IMR-90 (cell line): Measurements from ENCODE around the gene RPUSD1. TPM values are rescaled to one million over a fixed set of nuclear protein-coding genes. Genes with fewer than 3 reads are reported as not detected.

Experiments used
- ATAC-seq: fragments of 200-7000 bp; cut with Tn5 transposase; 2 replicates; pipeline ENCODE4 v1.9.1; 2020; ENCODE audit warnings: low read depth, mild to moderate bottlenecking, moderate library complexity
- BruUV-seq: library from RNA; stranded (reverse); fragments of 400-500 nt; replicated peaks from 2 replicates; lab custom pipeline; 2021; lab: Mats Ljungman, UMichigan
- CTCF ChIA-PET: fragments of 300-600 bp; formaldehyde crosslinking; extraction: SDS; loops from one replicate; lab custom pipeline; 2021; ENCODE audit warnings: antibody characterized with exemption; lab: Yijun Ruan, JAX
- POLR2A ChIA-PET: fragments of 300-600 bp; sonication (Branson Sonifier 250); formaldehyde crosslinking; loops from one replicate; lab custom pipeline; 2022; ENCODE audit warnings: antibody characterized with exemption; ENCODE audit not compliant: unreplicated experiment; lab: Charles Lee
- DNase-seq: peaks from one replicate; pipeline ENCODE4 v3.0.0; 2013
- H2AFZ ChIP-seq: replicated peaks from 2 replicates; pipeline ENCODE3; 2013; ENCODE audit warnings: low read length, mild to moderate bottlenecking; ENCODE audit not compliant: poor library complexity
- H2AK5ac ChIP-seq: 2 replicates; pipeline ENCODE4 v1.6.1; 2013; ENCODE audit warnings: low read depth, low read length, inconsistent platforms
- H2AK9ac ChIP-seq: replicated peaks from 2 replicates; pipeline ENCODE3; 2013; ENCODE audit warnings: mild to moderate bottlenecking, low read depth, low read length, moderate library complexity; ENCODE audit not compliant: poor library complexity
- H2BK120ac ChIP-seq: 2 replicates; pipeline ENCODE4 v1.6.1; 2013; ENCODE audit warnings: low read depth, low read length, inconsistent platforms
- H2BK15ac ChIP-seq: 3 replicates; pipeline ENCODE4 v1.6.1; 2013; ENCODE audit warnings: low read depth, low read length, inconsistent platforms
- H2BK20ac ChIP-seq: 2 replicates; pipeline ENCODE4 v1.6.1; 2013; ENCODE audit warnings: low read depth, mild to moderate bottlenecking, inconsistent platforms, low read length, moderate library complexity
- H2BK5ac ChIP-seq: 2 replicates; pipeline ENCODE4 v1.6.1; 2013; ENCODE audit warnings: mild to moderate bottlenecking, low read depth, low read length, inconsistent platforms; ENCODE audit not compliant: poor library complexity, severe bottlenecking
- H3K14ac ChIP-seq: replicated peaks from 2 replicates; pipeline ENCODE4 v1.6.1; 2013; ENCODE audit warnings: low read depth, low read length, inconsistent platforms
- H3K18ac ChIP-seq: 2 replicates; pipeline ENCODE4 v1.6.1; 2013; ENCODE audit warnings: low read depth, low read length, control low read depth
- H3K23ac ChIP-seq: 2 replicates; pipeline ENCODE4 v1.6.1; 2013; ENCODE audit warnings: low read depth, low read length, inconsistent platforms
- H3K27ac ChIP-seq: 2 replicates; pipeline ENCODE4 v1.5.1; 2013; ENCODE audit warnings: mild to moderate bottlenecking, control low read depth, low read length; ENCODE audit not compliant: insufficient read depth
- H3K27me3 ChIP-seq: 2 replicates; pipeline ENCODE4 v1.6.1; 2013; ENCODE audit warnings: low read length; ENCODE audit not compliant: control insufficient read depth, insufficient read depth
- H3K36me3 ChIP-seq: 2 replicates; pipeline ENCODE4 v1.6.1; 2013; ENCODE audit warnings: low read length, mixed read lengths; ENCODE audit not compliant: control insufficient read depth, insufficient read depth
- H3K4ac ChIP-seq: 2 replicates; pipeline ENCODE4 v1.6.1; 2013; ENCODE audit warnings: low read depth, low read length, inconsistent platforms
- H3K4me1 ChIP-seq: 2 replicates; pipeline ENCODE4 v1.6.1; 2013; ENCODE audit warnings: low read length, mixed read lengths; ENCODE audit not compliant: control insufficient read depth, insufficient read depth
- H3K4me2 ChIP-seq: 2 replicates; pipeline ENCODE4 v1.6.1; 2013; ENCODE audit warnings: low read depth, mild to moderate bottlenecking, control low read depth, low read length, moderate library complexity
- H3K4me3 ChIP-seq: 2 replicates; pipeline ENCODE4 v1.5.1; 2013; ENCODE audit warnings: low read depth, mild to moderate bottlenecking, control low read depth, low read length, moderate library complexity; ENCODE audit not compliant: insufficient read depth
- H3K56ac ChIP-seq: 2 replicates; pipeline ENCODE4 v1.6.1; 2013; ENCODE audit warnings: low read length, inconsistent platforms; ENCODE audit not compliant: insufficient read depth; ENCODE audit errors: extremely low read depth
- H3K79me1 ChIP-seq, 2 experiments: 2 replicates each; pipeline ENCODE4 v1.6.1; 2013; ENCODE audit warnings: low read length in 2 of 2, inconsistent platforms in 1 of 2, low read depth in 1 of 2
- H3K9ac ChIP-seq: 2 replicates; pipeline ENCODE4 v1.6.1; 2013; ENCODE audit warnings: low read depth, low read length, control low read depth
- H3K9me1 ChIP-seq: 2 replicates; pipeline ENCODE4 v1.6.1; 2013; ENCODE audit warnings: low read length, inconsistent platforms; ENCODE audit not compliant: insufficient read depth
- H3K9me3 ChIP-seq: 2 replicates; pipeline ENCODE4 v1.6.1; 2013; ENCODE audit warnings: low read length; ENCODE audit not compliant: control insufficient read depth, insufficient read depth
- H4K20me1 ChIP-seq: 2 replicates; pipeline ENCODE4 v1.6.1; 2013; ENCODE audit warnings: low read length, inconsistent platforms; ENCODE audit not compliant: insufficient read depth
- H4K5ac ChIP-seq: 2 replicates; pipeline ENCODE4 v1.6.1; 2013; ENCODE audit warnings: mild to moderate bottlenecking, low read depth, low read length, control low read depth
- H4K8ac ChIP-seq, 2 experiments: 2 replicates each; pipeline ENCODE4 v1.6.1; 2013; ENCODE audit warnings: low read depth in 2 of 2, low read length in 2 of 2, control low read depth in 1 of 2, inconsistent platforms in 1 of 2
- H4K91ac ChIP-seq: 2 replicates; pipeline ENCODE4 v1.6.1; 2013; ENCODE audit warnings: low read depth, low read length, inconsistent platforms; ENCODE audit not compliant: insufficient read depth
- BHLHE40 ChIP-seq: fragments of 150-350 bp; IDR thresholded peaks from 2 replicates; pipeline ENCODE4 v1.6.1; 2016; ENCODE audit warnings: mild to moderate bottlenecking, low read depth, low read length
- CEBPB ChIP-seq: IDR thresholded peaks from 2 replicates; pipeline ENCODE4 v1.6.1; 2012; ENCODE audit warnings: low read depth, low read length, improper control_type of control experiment
- CHD1 ChIP-seq: IDR thresholded peaks from 2 replicates; pipeline ENCODE4 v1.6.1; 2012; ENCODE audit warnings: low read depth, low read length, improper control_type of control experiment
- FOS ChIP-seq: fragments of 150-350 bp; IDR thresholded peaks from 2 replicates; pipeline ENCODE4 v1.6.1; 2016; ENCODE audit warnings: low read depth, low read length
- MAFK ChIP-seq: IDR thresholded peaks from 2 replicates; pipeline ENCODE4 v1.6.1; 2012; ENCODE audit warnings: low read depth, low read length, improper control_type of control experiment
- MAZ ChIP-seq: IDR thresholded peaks from 2 replicates; pipeline ENCODE4 v1.6.1; 2012; ENCODE audit warnings: low read depth, mild to moderate bottlenecking, low read length, improper control_type of control experiment, moderate library complexity, borderline replicate concordance
- MXI1 ChIP-seq: IDR thresholded peaks from 2 replicates; pipeline ENCODE4 v1.6.1; 2012; ENCODE audit warnings: low read depth, mild to moderate bottlenecking, low read length, moderate library complexity, borderline replicate concordance
- NFE2L2 ChIP-seq: fragments of 150-350 bp; IDR thresholded peaks from 2 replicates; pipeline ENCODE4 v1.6.1; 2016; ENCODE audit warnings: low read depth, mild to moderate bottlenecking, low read length
- POLR2A ChIP-seq: IDR thresholded peaks from 2 replicates; pipeline ENCODE4 v1.6.1; 2012; ENCODE audit warnings: mild to moderate bottlenecking, low read depth, low read length
- RAD21 ChIP-seq: IDR thresholded peaks from 2 replicates; pipeline ENCODE4 v1.6.1; 2012; ENCODE audit warnings: low read length, improper control_type of control experiment
- RCOR1 ChIP-seq: IDR thresholded peaks from 2 replicates; pipeline ENCODE4 v1.6.1; 2012; ENCODE audit warnings: mild to moderate bottlenecking, low read length, improper control_type of control experiment; ENCODE audit not compliant: insufficient replicate concordance
- RFX5 ChIP-seq: IDR thresholded peaks from 2 replicates; pipeline ENCODE4 v1.8.0; 2012; ENCODE audit warnings: low read depth, mild to moderate bottlenecking, low read length, moderate library complexity
- SMC3 ChIP-seq: fragments of 150-350 bp; IDR thresholded peaks from 2 replicates; pipeline ENCODE4 v1.6.1; 2016; ENCODE audit warnings: low read depth, mild to moderate bottlenecking, antibody characterized with exemption, low read length, moderate library complexity
- WGBS, 2 experiments: methylation state at CpG; one replicate each; pipeline versions ENCODE4 v1.1.5 to v1.1.7; 2013; ENCODE audit warnings: missing lambda C conversion rate in 2 of 2; ENCODE audit not compliant: insufficient read length in 1 of 2; ENCODE audit errors: extremely low coverage in 2 of 2; 5-methylcytosine and 5-hydroxymethylcytosine counted together
- dilution Hi-C: fragments of 300-500 bp; cut with HindIII; formaldehyde crosslinking; loops from one replicate; pipeline ENCODE4 v1.14.3; 2018; ENCODE audit warnings: low sequenced_read_pairs; ENCODE audit not compliant: unreplicated experiment
- in situ Hi-C: fragments of 300-500 bp; cut with MboI; formaldehyde crosslinking; loops from 3 replicates; pipeline ENCODE4 v1.14.3; 2019; ENCODE audit warnings: low sequenced_read_pairs, inconsistent platforms, mixed read lengths
- intact Hi-C: fragments of 100-400 bp; cut with micrococcal nuclease; formaldehyde crosslinking; loops from 2 replicates; pipeline ENCODE4 v1.10.0; 2022
- polyA plus RNA-seq, 3 experiments: library from polyadenylated mRNA; depleted of rRNA; stranded (reverse); fragments of >200 nt; gene quantifications; 2 replicates each; pipeline ENCODE4 v1.2.3, GENCODE V29; 2012; ENCODE audit warnings: low replicate concordance in 1 of 3
- total RNA-seq: library from RNA; depleted of rRNA; stranded (reverse); fragments of >200 nt; gene quantifications from 2 replicates; pipeline ENCODE4 v1.2.3, GENCODE V29; 2012
- TF ChIP-seq, protein P1 (sequence below): fragments of 150-350 bp; IDR thresholded peaks from 2 replicates; pipeline ENCODE4 v1.6.1; 2016; ENCODE audit warnings: low read depth, mild to moderate bottlenecking, low read length, moderate library complexity, borderline replicate concordance
- TF ChIP-seq, protein P2 (sequence below): fragments of 150-350 bp; IDR thresholded peaks from 2 replicates; pipeline ENCODE4 v1.6.1; 2017; ENCODE audit warnings: mild to moderate bottlenecking, antibody characterized with exemption, low read length, low read depth
- TF ChIP-seq, protein P3 (sequence below): conservative IDR thresholded peaks from 2 replicates; pipeline ENCODE4 v1.5.1; 2012; ENCODE audit warnings: mild to moderate bottlenecking, low read depth, low read length, improper control_type of control experiment

The RPUSD1 gene
- total and polyA plus RNA-seq, 2 of the 4 experiments (the other 2 are of a cell fraction): 13.1 to 32.3 TPM

DNA sequence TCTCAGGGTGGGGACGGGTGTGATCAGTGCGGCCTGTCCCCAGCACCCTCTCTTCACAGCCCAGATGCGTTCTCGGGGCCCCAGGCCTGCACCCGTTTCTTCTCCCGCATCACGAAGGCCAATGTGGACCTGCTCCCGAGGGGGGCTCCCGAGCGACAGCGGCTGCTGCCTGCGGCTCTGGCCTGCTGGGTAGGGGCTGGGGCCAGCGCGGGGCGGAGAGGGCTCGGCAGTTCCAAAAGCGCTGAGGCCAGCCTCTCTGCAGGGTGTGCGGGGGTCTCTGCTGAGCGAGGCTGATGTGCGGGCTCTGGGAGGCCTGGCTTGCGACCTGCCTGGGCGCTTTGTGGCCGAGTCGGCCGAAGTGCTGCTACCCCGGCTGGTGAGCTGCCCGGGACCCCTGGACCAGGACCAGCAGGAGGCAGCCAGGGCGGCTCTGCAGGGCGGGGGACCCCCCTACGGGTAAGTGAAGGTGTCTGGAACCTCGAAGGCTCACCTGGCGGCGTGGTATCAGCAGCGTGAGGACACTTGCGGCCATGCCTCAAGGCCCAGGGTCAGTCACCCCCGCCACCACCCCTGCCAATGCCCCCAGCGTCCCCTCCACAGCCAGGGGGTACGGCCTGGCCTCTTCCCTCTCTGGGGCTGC, 23.2 kb downstream of the RPUSD1 start:
- in situ Hi-C loops (no loop called here), dilution Hi-C loops (no loop called here)

More for the DNA sequence above, 23.2 kb downstream of the RPUSD1 start:
- no peak for TF ChIP-seq MXI1
- TF ChIP-seq RAD21: no peak
- TF ChIP-seq, protein P1, sequence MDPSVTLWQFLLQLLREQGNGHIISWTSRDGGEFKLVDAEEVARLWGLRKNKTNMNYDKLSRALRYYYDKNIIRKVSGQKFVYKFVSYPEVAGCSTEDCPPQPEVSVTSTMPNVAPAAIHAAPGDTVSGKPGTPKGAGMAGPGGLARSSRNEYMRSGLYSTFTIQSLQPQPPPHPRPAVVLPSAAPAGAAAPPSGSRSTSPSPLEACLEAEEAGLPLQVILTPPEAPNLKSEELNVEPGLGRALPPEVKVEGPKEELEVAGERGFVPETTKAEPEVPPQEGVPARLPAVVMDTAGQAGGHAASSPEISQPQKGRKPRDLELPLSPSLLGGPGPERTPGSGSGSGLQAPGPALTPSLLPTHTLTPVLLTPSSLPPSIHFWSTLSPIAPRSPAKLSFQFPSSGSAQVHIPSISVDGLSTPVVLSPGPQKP: no peak
- TF ChIP-seq FOS: no peak
- TF ChIP-seq SMC3: no peak
- TF ChIP-seq RCOR1: no peak
- no peak for TF ChIP-seq POLR2A
- no peak for TF ChIP-seq MAFK
- TF ChIP-seq RFX5: no peak
- TF ChIP-seq, protein P2, sequence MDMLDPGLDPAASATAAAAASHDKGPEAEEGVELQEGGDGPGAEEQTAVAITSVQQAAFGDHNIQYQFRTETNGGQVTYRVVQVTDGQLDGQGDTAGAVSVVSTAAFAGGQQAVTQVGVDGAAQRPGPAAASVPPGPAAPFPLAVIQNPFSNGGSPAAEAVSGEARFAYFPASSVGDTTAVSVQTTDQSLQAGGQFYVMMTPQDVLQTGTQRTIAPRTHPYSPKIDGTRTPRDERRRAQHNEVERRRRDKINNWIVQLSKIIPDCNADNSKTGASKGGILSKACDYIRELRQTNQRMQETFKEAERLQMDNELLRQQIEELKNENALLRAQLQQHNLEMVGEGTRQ: no peak
- no peak for TF ChIP-seq BHLHE40
- TF ChIP-seq MAZ: no peak
- TF ChIP-seq, protein P3, sequence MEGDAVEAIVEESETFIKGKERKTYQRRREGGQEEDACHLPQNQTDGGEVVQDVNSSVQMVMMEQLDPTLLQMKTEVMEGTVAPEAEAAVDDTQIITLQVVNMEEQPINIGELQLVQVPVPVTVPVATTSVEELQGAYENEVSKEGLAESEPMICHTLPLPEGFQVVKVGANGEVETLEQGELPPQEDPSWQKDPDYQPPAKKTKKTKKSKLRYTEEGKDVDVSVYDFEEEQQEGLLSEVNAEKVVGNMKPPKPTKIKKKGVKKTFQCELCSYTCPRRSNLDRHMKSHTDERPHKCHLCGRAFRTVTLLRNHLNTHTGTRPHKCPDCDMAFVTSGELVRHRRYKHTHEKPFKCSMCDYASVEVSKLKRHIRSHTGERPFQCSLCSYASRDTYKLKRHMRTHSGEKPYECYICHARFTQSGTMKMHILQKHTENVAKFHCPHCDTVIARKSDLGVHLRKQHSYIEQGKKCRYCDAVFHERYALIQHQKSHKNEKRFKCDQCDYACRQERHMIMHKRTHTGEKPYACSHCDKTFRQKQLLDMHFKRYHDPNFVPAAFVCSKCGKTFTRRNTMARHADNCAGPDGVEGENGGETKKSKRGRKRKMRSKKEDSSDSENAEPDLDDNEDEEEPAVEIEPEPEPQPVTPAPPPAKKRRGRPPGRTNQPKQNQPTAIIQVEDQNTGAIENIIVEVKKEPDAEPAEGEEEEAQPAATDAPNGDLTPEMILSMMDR: no peak
- no peak for TF ChIP-seq NFE2L2
- no peak for TF ChIP-seq CHD1
- no peak for TF ChIP-seq CEBPB
- Histone ChIP-seq H3K27ac (no peak overlapping the region), H3K14ac (no peak overlapping the region), H3K18ac (no peak overlapping the region), H3K9me3 (no peaks in the 10 kb centered on the region), H3K4ac (no peak overlapping the region), H3K4me3 (no peak overlapping the region), H3K4me2 (no peak overlapping the region), H2BK20ac (no peak overlapping the region), H3K23ac (no peak overlapping the region), H3K9ac (no peak overlapping the region), H4K20me1 (no peaks in the 10 kb centered on the region), H3K56ac (no peak overlapping the region), H3K79me1 (no peaks in the 10 kb centered on the region), H2BK120ac (no peak overlapping the region), H3K36me3 (no peaks in the 10 kb centered on the region), H3K27me3 (peaks cover under 1% of the 10 kb centered on the region; the same call in 1 of the 2 replicates), H2BK15ac (no peak overlapping the region), H2AK9ac (no peak overlapping the region), H2AK5ac (no peak overlapping the region), H3K9me1 (no peaks in the 10 kb centered on the region), H4K91ac (no peak overlapping the region), H4K5ac (no peak overlapping the region), H3K4me1 (no peaks in the 10 kb centered on the region), H2BK5ac (no peak overlapping the region), H4K8ac (no peak overlapping the region), H2AFZ (no peak overlapping the region)
- BruUV-seq: no TSS peak
- ATAC-seq (no peak), DNase-seq (no peak)
- WGBS, 2 experiments: 76% methylated on average over 17 of the region's 38 CpGs; no CpG with 5 or more reads in 1 of the 2 experiments
- ChIA-PET POLR2A (no interaction called here), CTCF (no interaction called here)
- intact Hi-C loops: no loop called here
